Measurements from ENCODE around the gene ZNF776.
"Not testable (repeated sequence)": the region's sequence is repeated elsewhere in the genome, so short reads cannot be mapped to it uniquely, and the experiment has no call there.

Gene ZNF776

GRCh38 chr19:57746580-57747471, at the start of gene ZNF776:
Gene ZNF776, plus strand, starts transcription at chr19:57746815. Its CDS starts 244 bp downstream, at chr19:57747059.
- DNase-seq, result peak; percentile 85

- DNase-seq, result no peak
These were observed 45.0 kb upstream of the ZNF776 start for GRCh38 chr19:57701625-57702024.

GRCh38 chr19:57706346-57706745, 40.3 kb upstream of the ZNF776 start:
- DNase-seq, result no peak

- no peak for DNase-seq
These were observed 37.8 kb upstream of the ZNF776 start, which contains the start of gene ZNF154 for GRCh38 chr19:57708641-57709361. Gene ZNF154, minus strand, starts transcription at chr19:57709204. Its CDS starts 233 bp downstream, at chr19:57708971.

GRCh38 chr19:57709616-57710015, 37.0 kb upstream of the ZNF776 start:
- no peak for DNase-seq

GRCh38 chr19:57712222-57712621, 34.4 kb upstream of the ZNF776 start:
- DNase-seq, result no peak

- DNase-seq, result no peak
These were observed 27.2 kb upstream of the ZNF776 start for GRCh38 chr19:57719424-57719823.

GRCh38 chr19:57719901-57720519, 26.6 kb upstream of the ZNF776 start:
- no peak for DNase-seq

GRCh38 chr19:57720878-57721277, 25.7 kb upstream of the ZNF776 start:
- DNase-seq, result no peak

- not testable (repeated sequence) for DNase-seq
These were observed 8.3 kb upstream of the ZNF776 start for GRCh38 chr19:57738320-57738719.

- DNase-seq, result not testable (repeated sequence)
These were observed 7.8 kb upstream of the ZNF776 start for GRCh38 chr19:57738770-57739169.

GRCh38 chr19:57747472-57747807, 825 bp downstream of the ZNF776 start:
- no peak for DNase-seq

- DNase-seq, result no peak
These were observed 1.4 kb downstream of the ZNF776 start for GRCh38 chr19:57748029-57748428.

- no peak for DNase-seq
These were observed 7.6 kb downstream of the ZNF776 start for GRCh38 chr19:57754091-57754673.

GRCh38 chr19:57755031-57755430, 8.4 kb downstream of the ZNF776 start:
- no peak for DNase-seq

GRCh38 chr19:57757941-57758340, 11.3 kb downstream of the ZNF776 start:
- DNase-seq, result no peak

GRCh38 chr19:57759096-57759495, 12.5 kb downstream of the ZNF776 start:
- DNase-seq, result no peak

- peak; percentile 89 for DNase-seq
These were observed 22.9 kb downstream of the ZNF776 start, which contains the start of gene ZNF586 for GRCh38 chr19:57769345-57770131. Gene ZNF586, plus strand, starts transcription at chr19:57769676. Its CDS starts 167 bp downstream, at chr19:57769843.

GRCh38 chr19:57771417-57771816, 24.8 kb downstream of the ZNF776 start:
- DNase-seq, result no peak

- DNase-seq, result no peak
These were observed 26.9 kb downstream of the ZNF776 start for GRCh38 chr19:57773488-57773887.

GRCh38 chr19:57776764-57777296, 30.2 kb downstream of the ZNF776 start:
- DNase-seq, result no peak

GRCh38 chr19:57778336-57778735, 31.7 kb downstream of the ZNF776 start:
- no peak for DNase-seq
